Measurements from ENCODE around the gene GABARAP. TPM values are rescaled to one million over a fixed set of nuclear protein-coding genes. Genes with fewer than 3 reads are reported as not detected.
A peak's percentile ranks its signal among the peaks of the same experiment; 100 is the strongest.

The GABARAP gene
- total RNA-seq, 1 experiment from 2014 or later: 595 TPM

GRCh38 chr17:7239091-7240027 lies 2.9 kb downstream of the GABARAP start, which contains the start of gene PHF23:
Gene PHF23, minus strand, starts transcription at chr17:7239457. Its CDS starts 178 bp downstream, at chr17:7239279.
- DNase-seq (ENCODE audit: low read depth): peak; percentile 99

- DNase-seq (ENCODE audit: low read depth): peak; percentile 38
These were observed 3.7 kb downstream of the GABARAP start for GRCh38 chr17:7238420-7239090.

GRCh38 chr17:7237761-7238419 lies 4.4 kb downstream of the GABARAP start:
- DNase-seq (ENCODE audit: low read depth): peak; percentile 68

- no peak for DNase-seq (ENCODE audit: low read depth)
These were observed 4.9 kb downstream of the GABARAP start for GRCh38 chr17:7237266-7237760.

- DNase-seq (ENCODE audit: low read depth): no peak
These were observed 5.4 kb downstream of the GABARAP start for GRCh38 chr17:7236808-7237207.

GRCh38 chr17:7235693-7236665 lies 6.3 kb downstream of the GABARAP start:
- peak; percentile 62 for DNase-seq (ENCODE audit: low read depth)

GRCh38 chr17:7234083-7234951 lies 7.9 kb downstream of the GABARAP start, which contains the start of gene DVL2:
Gene DVL2, minus strand, starts transcription at chr17:7234517. Its CDS starts 255 bp downstream, at chr17:7234262.
- DNase-seq (ENCODE audit: low read depth): peak; percentile 91

GRCh38 chr17:7233701-7234082 lies 8.6 kb downstream of the GABARAP start:
- DNase-seq (ENCODE audit: low read depth): no peak

GRCh38 chr17:7232114-7232513 lies 10.1 kb downstream of the GABARAP start:
- DNase-seq (ENCODE audit: low read depth): no peak

GRCh38 chr17:7229504-7229903 lies 12.7 kb downstream of the GABARAP start:
- no peak for DNase-seq (ENCODE audit: low read depth)

GRCh38 chr17:7228920-7229319 lies 13.3 kb downstream of the GABARAP start:
- no peak for DNase-seq (ENCODE audit: low read depth)

- no peak for DNase-seq (ENCODE audit: low read depth)
These were observed 15.2 kb downstream of the GABARAP start for GRCh38 chr17:7226721-7227710.

GRCh38 chr17:7225711-7226331 lies 16.4 kb downstream of the GABARAP start:
- DNase-seq (ENCODE audit: low read depth): no peak

GRCh38 chr17:7224661-7225111 lies 17.6 kb downstream of the GABARAP start:
- DNase-seq (ENCODE audit: low read depth): no peak

- DNase-seq (ENCODE audit: low read depth): no peak
These were observed 18.1 kb downstream of the GABARAP start for GRCh38 chr17:7224110-7224509.

GRCh38 chr17:7223375-7223774 lies 18.9 kb downstream of the GABARAP start:
- DNase-seq (ENCODE audit: low read depth): no peak

GRCh38 chr17:7222972-7223292 lies 19.3 kb downstream of the GABARAP start:
- DNase-seq (ENCODE audit: low read depth): no peak

Measured in M059J (cell line).